Mesangial cell (primary cell): Measurements from ENCODE around the gene RSRC1. TPM values are rescaled to one million over a fixed set of nuclear protein-coding genes. Genes with fewer than 3 reads are reported as not detected.

Experiments
- total RNA-seq: library from RNA; depleted of rRNA; stranded (reverse); fragments of >200 nt; gene quantifications from 2 replicates; pipeline ENCODE4 v1.2.3, GENCODE V29; 2015

RSRC1 gene, protein sequence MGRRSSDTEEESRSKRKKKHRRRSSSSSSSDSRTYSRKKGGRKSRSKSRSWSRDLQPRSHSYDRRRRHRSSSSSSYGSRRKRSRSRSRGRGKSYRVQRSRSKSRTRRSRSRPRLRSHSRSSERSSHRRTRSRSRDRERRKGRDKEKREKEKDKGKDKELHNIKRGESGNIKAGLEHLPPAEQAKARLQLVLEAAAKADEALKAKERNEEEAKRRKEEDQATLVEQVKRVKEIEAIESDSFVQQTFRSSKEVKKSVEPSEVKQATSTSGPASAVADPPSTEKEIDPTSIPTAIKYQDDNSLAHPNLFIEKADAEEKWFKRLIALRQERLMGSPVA
- 9.5 and 13.0 TPM in 2 replicates for total RNA-seq

DNA sequence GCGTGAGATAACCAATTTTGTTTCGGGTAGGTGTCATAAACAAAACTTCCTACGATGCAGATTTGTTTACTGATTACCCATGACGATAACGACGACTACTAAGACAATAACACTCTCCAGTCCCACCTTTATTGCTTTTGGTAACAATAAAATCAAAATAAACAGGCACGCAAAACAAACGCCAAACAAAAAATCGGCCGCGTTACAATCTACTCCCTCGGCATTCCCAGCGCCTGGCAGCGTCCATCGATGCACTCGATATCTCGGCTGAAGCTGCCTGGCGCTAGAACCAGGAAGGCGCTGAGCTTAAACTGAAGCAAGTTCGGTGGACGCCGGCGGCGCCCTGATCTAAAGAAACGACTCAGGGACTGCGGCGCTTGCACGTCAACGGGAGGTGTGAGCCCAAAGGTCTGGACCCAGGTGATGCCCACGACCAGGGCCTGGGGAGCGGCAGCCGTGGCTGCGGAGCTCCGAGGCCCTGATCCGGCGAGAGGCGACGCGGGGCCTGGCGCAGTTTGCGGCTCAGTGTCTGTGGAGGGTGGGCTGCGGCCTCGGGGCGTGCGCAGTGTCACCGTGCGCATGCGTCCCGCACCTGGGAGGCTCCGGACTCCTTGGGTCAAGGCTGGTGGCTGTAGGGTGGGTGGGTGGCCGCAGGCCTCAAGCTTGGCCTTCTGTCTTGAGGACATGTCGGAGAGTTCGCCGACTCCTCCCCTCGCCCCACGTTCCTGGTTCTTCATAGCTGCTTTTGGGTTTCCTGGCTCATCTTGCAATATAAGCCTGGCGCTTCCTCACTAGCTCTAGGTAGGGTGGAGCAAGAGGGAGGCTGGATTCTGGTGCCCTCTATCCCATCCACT is at the start of gene RSRC1:
Gene RSRC1, plus strand, starts transcription at position 286 of the 854 bp plus-strand sequence. CDS start 12,016 bp downstream, outside the sequence.

DNA sequence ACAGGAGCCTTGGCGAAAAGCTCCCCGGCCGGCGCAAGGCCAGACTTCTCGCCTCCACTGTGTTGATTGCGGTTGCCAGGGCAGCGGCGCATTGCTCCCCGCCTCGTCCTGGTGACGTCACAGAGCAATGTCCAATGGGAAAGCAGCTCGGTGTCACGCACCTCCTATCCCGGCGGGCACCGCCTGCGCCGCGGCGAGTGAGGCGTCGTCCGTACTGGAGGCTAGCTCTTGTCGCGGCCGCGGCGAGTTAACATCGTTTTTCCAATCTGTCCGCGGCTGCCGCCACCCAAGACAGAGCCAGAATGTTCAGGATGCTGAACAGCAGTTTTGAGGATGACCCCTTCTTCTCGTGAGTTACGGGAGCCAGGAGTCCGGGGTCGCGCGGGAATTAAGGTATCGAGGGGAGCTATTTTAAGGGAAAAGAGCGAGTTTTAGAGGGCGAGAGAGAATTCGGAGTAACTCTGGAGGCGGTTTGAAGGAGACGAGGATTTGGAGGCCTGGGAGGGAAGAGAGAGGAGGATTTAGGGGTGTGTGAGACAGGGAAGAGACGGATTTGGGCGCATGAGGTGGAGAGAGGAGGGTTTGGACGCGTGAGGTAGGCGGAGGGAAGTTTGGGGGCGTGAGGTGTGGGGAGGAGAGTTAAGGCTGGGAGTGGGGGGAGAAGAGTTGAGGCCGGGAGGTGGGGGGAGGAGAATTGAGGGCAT is 461.3 kb downstream of the RSRC1 start, which contains the start of gene MLF1:
Gene MLF1, plus strand, starts transcription at position 196 of the 704 bp plus-strand sequence. Its CDS starts 107 bp downstream, at position 303.

Other genes with a start within 250 kb of the RSRC1 start
- gene SHOX2, start 3.7 kb upstream of the RSRC1 start, total RNA-seq = not detected in 2 replicates